HFF-Myc (cell line): ENCODE data around the gene PARN.
A peak's percentile ranks its signal among the peaks of the same experiment; 100 is the strongest.

Experiments used
- DNase-seq: peaks from one replicate; pipeline ENCODE4 v3.0.0-alpha.2; 2011; ENCODE audit warnings: low read depth; ENCODE audit errors: extremely low read depth
- H3K4me3 ChIP-seq: replicated peaks from 2 replicates; pipeline ENCODE4 v1.5.1; 2011; ENCODE audit warnings: low read depth, mild to moderate bottlenecking, control low read depth, low read length
- CTCF ChIP-seq: IDR thresholded peaks from 2 replicates; pipeline ENCODE4 v1.5.1; 2012; ENCODE audit warnings: mild to moderate bottlenecking, low read depth, low read length, control low read depth; ENCODE audit errors: missing control alignments

Gene PARN

GRCh38 chr16:14629919-14630619 is at the start of gene PARN:
Gene PARN, minus strand, starts transcription at chr16:14630260. Its CDS starts 135 bp downstream, at chr16:14630125.
- no peak for TF ChIP-seq CTCF
- peak within 1 kb of the TSS; percentile 68 for H3K4me3 ChIP-seq
- peak; percentile 90 for DNase-seq

GRCh38 chr16:14678748-14679497 is 48.9 kb upstream of the PARN start:
- DNase-seq, result no peak
- H3K4me3 ChIP-seq, result no peak overlapping the region
- TF ChIP-seq CTCF, result no peak

GRCh38 chr16:14677627-14678026 is 47.6 kb upstream of the PARN start:
- no peak for DNase-seq
- H3K4me3 ChIP-seq, result no peak overlapping the region
- no peak for TF ChIP-seq CTCF

GRCh38 chr16:14676633-14677032 is 46.6 kb upstream of the PARN start:
- TF ChIP-seq CTCF, result no peak
- DNase-seq, result no peak
- H3K4me3 ChIP-seq, result no peak overlapping the region

- DNase-seq, result no peak
- no peak for TF ChIP-seq CTCF
- H3K4me3 ChIP-seq, result no peak overlapping the region
These were observed 42.4 kb upstream of the PARN start for GRCh38 chr16:14672403-14672971.

GRCh38 chr16:14669776-14670175 is 39.7 kb upstream of the PARN start:
- DNase-seq, result no peak
- no peak for TF ChIP-seq CTCF
- no peak overlapping the region for H3K4me3 ChIP-seq
